Ascending aorta (tissue), 2 donors: ENCODE measurements around the gene EFHC1. TPM values are rescaled to one million over a fixed set of nuclear protein-coding genes. Genes with fewer than 3 reads are reported as not detected.

Experiments
- DNase-seq, 2 donors: peaks; one replicate each; pipeline ENCODE4 v3.0.0-alpha.2; 2019; ENCODE audit warnings: low spot score in 2 of 2
- H3K27ac ChIP-seq, 2 donors: fragments of 200-600 bp; sonication (generic); one replicate each; pipeline ENCODE4 v1.5.1; 2016 to 2017; ENCODE audit warnings: mild to moderate bottlenecking in 1 of 2
- H3K27me3 ChIP-seq: fragments of 200-600 bp; sonication (generic); one replicate; pipeline ENCODE4 v1.5.1; 2017
- H3K36me3 ChIP-seq, 2 donors: fragments of 200-600 bp; sonication (generic); one replicate each; pipeline ENCODE4 v1.5.1; 2016
- H3K4me1 ChIP-seq, 2 donors: fragments of 200-600 bp; sonication (generic); one replicate each; pipeline ENCODE4 v1.5.1; 2016 to 2017; ENCODE audit warnings: mild to moderate bottlenecking in 1 of 2
- H3K4me3 ChIP-seq, 2 donors: fragments of 200-600 bp; sonication (generic); one replicate each; pipeline ENCODE4 v1.5.1; 2016 to 2017; ENCODE audit warnings: mild to moderate bottlenecking in 1 of 2
- H3K9me3 ChIP-seq, 2 donors: fragments of 200-600 bp; sonication (generic); one replicate each; pipeline ENCODE4 v1.5.1; 2016
- intact Hi-C: fragments of 100-400 bp; cut with DNase I; formaldehyde crosslinking; loops from one replicate; pipeline ENCODE4 v1.15.1; 2023
- total RNA-seq: library from RNA; depleted of rRNA; stranded (reverse); fragments of >200 nt; gene quantifications from one replicate; pipeline ENCODE4 v1.1.0, GENCODE V29; 2016
- TF ChIP-seq, protein P1 (sequence below), 3 experiments: fragments of 200-600 bp in 2 of 3; fragments of 450-650 bp in 1 of 3; sonication (generic) in 2 of 3; IDR thresholded peaks; one replicate each; pipeline ENCODE4 v1.5.1; 2016 to 2019; ENCODE audit warnings: antibody characterized with exemption in 3 of 3, mild to moderate bottlenecking in 1 of 3, moderate library complexity in 1 of 3

EFHC1 gene
- total RNA-seq, 1 donor from 2014 or later: 7.3 TPM

DNA sequence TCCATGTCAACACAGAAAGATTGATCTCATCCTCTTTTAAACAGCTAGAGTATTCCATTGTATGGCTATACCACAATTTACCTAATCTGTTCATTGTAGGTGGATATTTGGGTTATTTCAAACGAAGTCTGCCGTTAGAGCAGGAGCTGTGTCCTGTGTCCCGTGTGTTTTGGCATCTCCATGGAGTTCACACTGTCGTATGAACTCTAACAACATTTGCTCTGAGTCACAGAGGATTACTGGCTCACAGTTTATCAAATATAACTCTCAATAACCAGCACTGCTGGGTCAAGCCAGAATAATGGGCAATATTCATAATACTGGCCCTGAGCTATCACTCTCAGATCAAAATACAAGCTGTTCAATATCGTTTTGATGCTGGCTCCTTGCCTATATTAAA, 140.3 kb downstream of the EFHC1 start:
- H3K27me3 ChIP-seq: no peaks in the 10 kb centered on the region
- H3K27ac ChIP-seq: peak overlapping the region in 1 of 2 donors; percentile 30
- intact Hi-C loops: no loop called here
- H3K9me3 ChIP-seq: no peaks in the 10 kb centered on the region
- no peak overlapping the region for H3K4me3 ChIP-seq
- TF ChIP-seq, protein P1, sequence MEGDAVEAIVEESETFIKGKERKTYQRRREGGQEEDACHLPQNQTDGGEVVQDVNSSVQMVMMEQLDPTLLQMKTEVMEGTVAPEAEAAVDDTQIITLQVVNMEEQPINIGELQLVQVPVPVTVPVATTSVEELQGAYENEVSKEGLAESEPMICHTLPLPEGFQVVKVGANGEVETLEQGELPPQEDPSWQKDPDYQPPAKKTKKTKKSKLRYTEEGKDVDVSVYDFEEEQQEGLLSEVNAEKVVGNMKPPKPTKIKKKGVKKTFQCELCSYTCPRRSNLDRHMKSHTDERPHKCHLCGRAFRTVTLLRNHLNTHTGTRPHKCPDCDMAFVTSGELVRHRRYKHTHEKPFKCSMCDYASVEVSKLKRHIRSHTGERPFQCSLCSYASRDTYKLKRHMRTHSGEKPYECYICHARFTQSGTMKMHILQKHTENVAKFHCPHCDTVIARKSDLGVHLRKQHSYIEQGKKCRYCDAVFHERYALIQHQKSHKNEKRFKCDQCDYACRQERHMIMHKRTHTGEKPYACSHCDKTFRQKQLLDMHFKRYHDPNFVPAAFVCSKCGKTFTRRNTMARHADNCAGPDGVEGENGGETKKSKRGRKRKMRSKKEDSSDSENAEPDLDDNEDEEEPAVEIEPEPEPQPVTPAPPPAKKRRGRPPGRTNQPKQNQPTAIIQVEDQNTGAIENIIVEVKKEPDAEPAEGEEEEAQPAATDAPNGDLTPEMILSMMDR (IDR thresholded peaks at IDR 0.05): no peak
- H3K36me3 ChIP-seq: no peaks in the 10 kb centered on the region
- DNase-seq: no peak
- peaks cover 8 to 38% of the 10 kb centered on the region in 2 donors for H3K4me1 ChIP-seq

DNA sequence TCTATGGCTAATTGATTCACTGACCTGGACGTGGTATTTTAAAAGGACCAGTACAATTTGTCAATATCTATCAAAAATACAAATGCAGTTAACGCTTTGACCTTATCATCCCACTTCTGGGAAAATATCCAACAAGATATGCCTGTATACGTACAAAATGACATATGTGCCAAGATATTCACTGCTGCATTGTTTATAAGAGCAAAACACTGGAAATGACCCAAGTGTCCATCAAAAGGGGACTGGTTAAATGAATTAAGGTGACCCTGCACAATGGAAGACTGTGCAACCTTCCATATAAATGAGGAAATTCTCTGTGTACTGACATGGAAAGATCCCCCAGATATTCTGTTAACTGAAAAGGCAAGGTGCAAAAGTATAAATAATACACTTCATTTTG, 142.8 kb downstream of the EFHC1 start:
- H3K36me3 ChIP-seq: no peaks in the 10 kb centered on the region
- no peak for DNase-seq
- TF ChIP-seq, protein P1 (IDR thresholded peaks at IDR 0.05): no peak
- no peak overlapping the region for H3K4me3 ChIP-seq
- intact Hi-C loops: no loop called here
- peaks cover 22 to 43% of the 10 kb centered on the region in 2 donors for H3K4me1 ChIP-seq
- no peaks in the 10 kb centered on the region for H3K27me3 ChIP-seq
- H3K9me3 ChIP-seq: no peaks in the 10 kb centered on the region
- no peak overlapping the region for H3K27ac ChIP-seq

DNA sequence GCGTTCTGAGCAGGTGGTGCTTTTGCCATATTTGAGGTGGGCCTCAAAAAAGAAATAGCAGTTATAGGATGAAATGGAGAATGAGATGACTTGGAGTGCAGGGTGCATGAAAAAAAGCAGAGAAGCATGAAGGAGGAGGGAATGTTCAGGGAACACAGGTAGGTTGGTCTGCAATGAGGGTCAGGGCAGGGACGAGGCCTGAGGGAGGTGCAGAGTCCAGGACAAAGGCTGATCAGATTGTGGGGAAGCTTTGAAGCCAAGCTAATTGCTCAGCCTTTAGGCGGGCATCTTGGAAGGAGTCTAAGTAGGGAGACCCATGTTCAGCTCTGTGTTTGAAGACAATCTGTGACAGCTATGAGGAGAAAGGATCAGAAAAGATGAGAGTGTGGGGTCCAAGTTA, 144.7 kb downstream of the EFHC1 start:
- intact Hi-C loops: no loop called here
- no peaks in the 10 kb centered on the region for H3K36me3 ChIP-seq
- TF ChIP-seq, protein P1 (IDR thresholded peaks at IDR 0.05): no peak
- H3K27me3 ChIP-seq: no peaks in the 10 kb centered on the region
- no peaks in the 10 kb centered on the region for H3K9me3 ChIP-seq
- H3K4me1 ChIP-seq: peaks cover 24 to 59% of the 10 kb centered on the region in 2 donors
- peak overlapping the region; percentile 28 to 99 for H3K27ac ChIP-seq
- no peak for DNase-seq
- H3K4me3 ChIP-seq: no peak overlapping the region

DNA sequence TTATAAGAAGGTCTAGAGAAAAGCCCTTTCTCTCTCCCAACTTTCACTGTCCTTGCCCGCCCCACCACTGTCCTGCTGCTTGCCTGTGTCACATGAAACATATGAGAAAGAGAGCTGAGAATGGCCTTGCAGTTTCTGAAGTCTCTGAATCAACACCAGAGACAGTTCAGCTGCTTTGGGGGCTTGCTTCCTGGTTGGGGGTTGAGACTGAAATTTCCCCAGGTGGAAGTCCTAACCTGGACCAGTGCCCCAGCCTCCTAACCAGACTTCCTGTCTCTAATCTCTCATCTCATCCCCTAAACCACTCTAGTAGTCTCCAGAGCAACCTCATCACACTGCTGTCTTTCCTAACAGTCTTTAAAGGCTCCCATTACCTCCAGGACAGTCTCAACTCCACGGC, 146.1 kb downstream of the EFHC1 start:
- Histone ChIP-seq H3K27me3 (no peaks in the 10 kb centered on the region), H3K9me3 (no peaks in the 10 kb centered on the region), H3K36me3 (no peaks in the 10 kb centered on the region), H3K4me3 (no peak overlapping the region), H3K27ac (peak overlapping the region; percentile 99 to 100), H3K4me1 (peaks cover 24 to 66% of the 10 kb centered on the region in 2 donors)
- no peak for DNase-seq
- TF ChIP-seq, protein P1 (IDR thresholded peaks at IDR 0.05): no peak
- intact Hi-C loops: no loop called here

DNA sequence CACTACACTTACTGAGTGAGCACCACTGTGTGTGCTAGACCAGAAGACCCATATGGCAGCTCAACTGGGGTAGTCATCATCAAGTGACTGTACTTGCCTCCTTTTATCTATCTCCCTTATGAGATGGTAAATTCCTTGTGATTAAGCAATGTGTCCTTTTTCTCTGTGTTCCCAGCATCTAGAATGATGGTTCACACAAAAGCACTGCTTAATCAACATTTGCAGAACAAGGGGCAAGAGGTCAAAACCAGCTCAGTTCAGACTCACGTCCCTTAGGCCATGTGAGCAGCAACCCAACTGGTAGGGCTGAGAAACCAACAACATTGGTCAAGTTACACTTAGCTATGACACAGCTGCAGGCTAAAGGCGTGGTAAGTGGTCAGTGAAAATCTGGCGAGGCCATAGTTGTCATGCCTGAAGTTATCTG, 146.7 kb downstream of the EFHC1 start:
- H3K4me1 ChIP-seq: peaks cover 27 to 71% of the 10 kb centered on the region in 2 donors

More for the DNA sequence above, 146.7 kb downstream of the EFHC1 start:
- no peak for DNase-seq
- no peaks in the 10 kb centered on the region for H3K9me3 ChIP-seq
- peak overlapping the region; percentile 99 to 100 for H3K27ac ChIP-seq
- H3K36me3 ChIP-seq: no peaks in the 10 kb centered on the region
- TF ChIP-seq, protein P1 (IDR thresholded peaks at IDR 0.05): no peak
- H3K4me3 ChIP-seq: no peak overlapping the region
- H3K27me3 ChIP-seq: no peaks in the 10 kb centered on the region
- intact Hi-C loops: no loop called here
